ENCODE results near the gene GTF2E1. TPM values are rescaled to one million over a fixed set of nuclear protein-coding genes. Genes with fewer than 3 reads are reported as not detected.

GTF2E1 gene
- total and polyA plus RNA-seq, 2 of the 4 experiments (the other 2 are of a cell fraction): 8.2 to 18.5 TPM

DNA sequence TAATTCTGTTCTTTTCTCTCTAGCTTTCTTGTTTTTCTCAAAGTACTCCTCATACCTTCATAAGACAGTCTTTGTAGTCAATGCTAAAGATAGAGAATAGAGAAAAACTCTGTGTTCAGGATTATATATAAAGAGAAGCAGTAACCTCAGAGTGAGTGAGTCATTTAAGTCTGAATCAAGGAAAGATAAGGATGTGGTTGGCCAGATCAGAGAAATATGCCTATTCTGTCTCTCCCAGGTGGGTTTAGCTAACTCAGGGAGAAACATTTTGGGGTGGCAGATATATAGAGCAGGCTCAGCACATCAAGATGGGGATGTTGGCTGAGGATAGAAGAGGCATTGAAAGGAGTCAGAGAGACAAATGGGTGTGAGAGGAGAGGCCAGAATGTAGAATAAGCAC lies 31.4 kb downstream of the GTF2E1 start:
- H2AK5ac ChIP-seq (ENCODE audit: low read depth, low read length): 0 out of 2 replicates have a peak overlapping the region, but pooled peaks have one; percentile 31
- no peaks in the 10 kb centered on the region for H3K9me3 ChIP-seq (ENCODE audit: control insufficient read depth, insufficient read depth, low read length)
- peaks cover 14% of the 10 kb centered on the region for H3K36me3 ChIP-seq (ENCODE audit: control insufficient read depth, insufficient read depth, low read length)
- H3K4me3 ChIP-seq (ENCODE audit: insufficient read depth, low read depth, low read length): no peak overlapping the region
- no peak overlapping the region for H4K91ac ChIP-seq (ENCODE audit: insufficient read depth, low read depth, low read length)
- POLR2A ChIA-PET (ENCODE audit: unreplicated experiment): no interaction called here
- CTCF ChIA-PET: interaction anchor here (1.9 kb wide), 1 partner anchor 12 kb away, joined by 5 read pairs; no protein-coding TSS in a partner anchor
- H3K27ac ChIP-seq (ENCODE audit: insufficient read depth, low read length): no peak overlapping the region
- no peak overlapping the region for H3K56ac ChIP-seq (ENCODE audit: extremely low read depth, insufficient read depth, low read length)
- TF ChIP-seq RFX5 (IDR thresholded peaks at IDR 0.05; ENCODE audit: low read depth, low read length) (no peak), FOS (IDR thresholded peaks at IDR 0.05; ENCODE audit: low read depth, low read length) (peak; percentile 37; the same call in 1 of the 2 replicates)
- H2BK120ac ChIP-seq (ENCODE audit: low read depth, low read length): 0 out of 2 replicates have a peak overlapping the region, but pooled peaks have one; percentile 5
- H2AK9ac ChIP-seq (replicated peaks; ENCODE audit: low read depth, low read length, poor library complexity): no peak overlapping the region
- DNase-seq: peak; percentile 75
- dilution Hi-C loops (cut with HindIII; ENCODE audit: low sequenced_read_pairs, unreplicated experiment): no loop called here
- no peak overlapping the region for H2AFZ ChIP-seq (replicated peaks; ENCODE audit: low read length, poor library complexity)
- peak overlapping the region; percentile 2; the same call in 1 of the 2 replicates for H3K14ac ChIP-seq (replicated peaks; ENCODE audit: low read depth, low read length)
- H3K9ac ChIP-seq (ENCODE audit: low read depth, low read length): no peak overlapping the region
- no TSS peak for BruUV-seq (replicated peaks)
- intact Hi-C loops (cut with micrococcal nuclease): no loop called here
- H3K4me1 ChIP-seq (ENCODE audit: control insufficient read depth, insufficient read depth, low read length): peaks cover 6% of the 10 kb centered on the region; the same call in 1 of the 2 replicates
- no peak overlapping the region for H2BK5ac ChIP-seq (ENCODE audit: low read depth, low read length, poor library complexity, severe bottlenecking)
- H3K9me1 ChIP-seq (ENCODE audit: insufficient read depth, low read length): peaks cover 5% of the 10 kb centered on the region
- H3K23ac ChIP-seq (ENCODE audit: low read depth, low read length): no peak overlapping the region
- peak overlapping the region; percentile 2; the same call in 1 of the 2 replicates for H3K4me2 ChIP-seq (ENCODE audit: low read depth, low read length)
- no peaks in the 10 kb centered on the region for H4K20me1 ChIP-seq (ENCODE audit: insufficient read depth, low read length)
- H3K79me1 ChIP-seq (ENCODE audit: low read depth in 1 of 2, low read length in 2 of 2): peaks cover 31 to 39% of the 10 kb centered on the region in 2 experiments
- 0 out of 2 replicates have a peak overlapping the region, but pooled peaks have one; percentile 19 for H3K4ac ChIP-seq (ENCODE audit: low read depth, low read length)
- peak; percentile 70 for ATAC-seq (ENCODE audit: low read depth)
- peak overlapping the region; percentile 18; the same call in 1 of the 2 replicates for H3K18ac ChIP-seq (ENCODE audit: low read depth, low read length)
- H4K8ac ChIP-seq (ENCODE audit: low read depth in 2 of 2, low read length in 2 of 2): no peak overlapping the region
- H2BK15ac ChIP-seq (ENCODE audit: low read depth, low read length): no peak overlapping the region
- in situ Hi-C loops (cut with MboI; ENCODE audit: low sequenced_read_pairs): no loop called here
- no peak overlapping the region for H4K5ac ChIP-seq (ENCODE audit: low read depth, low read length)
- H3K27me3 ChIP-seq (ENCODE audit: control insufficient read depth, insufficient read depth, low read length): no peaks in the 10 kb centered on the region
- peak overlapping the region; percentile 38; the same call in 1 of the 2 replicates for H2BK20ac ChIP-seq (ENCODE audit: low read depth, low read length)

Measured in IMR-90 (cell line).